CD4-positive, alpha-beta T cell treated with Interleukin-6 at 100 ng/mL for 8 hours (primary cell): Measurements from ENCODE around the gene NEIL1.
"Not testable (repeated sequence)": the region's sequence is repeated elsewhere in the genome, so short reads cannot be mapped to it uniquely, and the experiment has no call there.

Experiments
- DNase-seq: peaks from one replicate; pipeline ENCODE4 v3.0.0-alpha.2; 2020; ENCODE audit warnings: mixed read lengths, low spot score

The NEIL1 gene

GRCh38 chr15:75380773-75381172 is 33.9 kb downstream of the NEIL1 start:
- DNase-seq, result no peak

- DNase-seq, result not testable (repeated sequence)
Observed at GRCh38 chr15:75383986-75384385, 37.1 kb downstream of the NEIL1 start.

GRCh38 chr15:75389791-75390382 is 43.0 kb downstream of the NEIL1 start:
- no peak for DNase-seq

- no peak for DNase-seq
Observed at GRCh38 chr15:75397494-75397893, 50.7 kb downstream of the NEIL1 start.

- DNase-seq, result no peak
Observed at GRCh38 chr15:75403892-75404291, 57.1 kb downstream of the NEIL1 start.
